Adrenal gland (tissue), 12 donors: ENCODE data around the gene SVOP. TPM values are rescaled to one million over a fixed set of nuclear protein-coding genes. Genes with fewer than 3 reads are reported as not detected.

Experiments
- DNase-seq, 7 donors: peaks; one replicate each; pipeline ENCODE4 v3.0.0-alpha.2; 2019 to 2020
- H3K27ac ChIP-seq, 5 donors: fragments of 200-600 bp; sonication (generic) in 4 of 5; 1 replicate in 3 of 5; 2 replicates in 2 of 5; pipeline versions ENCODE4 v1.5.1 to v1.8.0; 2016 to 2020; ENCODE audit warnings: mild to moderate bottlenecking in 1 of 5
- H3K27me3 ChIP-seq: fragments of 200-600 bp; 2 replicates; pipeline ENCODE4 v1.8.0; 2021
- H3K36me3 ChIP-seq, 2 donors: fragments of 200-600 bp; replicated peaks in 1 of 2; 1 replicate in 1 of 2; 2 replicates in 1 of 2; pipeline versions ENCODE4 v1.5.1 to v1.8.0; 2018 to 2022
- H3K4me1 ChIP-seq, 2 donors: fragments of 200-600 bp; replicated peaks in 1 of 2; 1 replicate in 1 of 2; 2 replicates in 1 of 2; pipeline versions ENCODE4 v1.5.1 to v1.8.0; 2018 to 2021
- H3K4me3 ChIP-seq, 4 donors: fragments of 200-600 bp; sonication (generic) in 3 of 4; one replicate each; pipeline ENCODE4 v1.5.1; 2016 to 2018
- H3K9me3 ChIP-seq, 3 donors: fragments of 200-600 bp; sonication (generic) in 1 of 3; replicated peaks in 1 of 3; 1 replicate in 2 of 3; 2 replicates in 1 of 3; pipeline versions ENCODE4 v1.5.1 to v1.8.0; 2016 to 2021
- POLR2A ChIP-seq, 2 donors: fragments of 450-650 bp; IDR thresholded peaks; one replicate each; pipeline ENCODE4 v1.6.1; 2017; ENCODE audit warnings: antibody characterized with exemption in 2 of 2, mild to moderate bottlenecking in 2 of 2, moderate library complexity in 1 of 2
- whole genome bisulfite sequencing, 4 donors: extraction: QIAGEN DNeasy Blood & Tissue Kit in 2 of 4; methylation state at CpG; one replicate each; pipeline versions ENCODE4 v1.1.5 to v1.1.7; 2013 to 2017; 5-methylcytosine and 5-hydroxymethylcytosine counted together
- intact Hi-C, 2 donors: fragments of 100-400 bp; cut with DNase I; formaldehyde crosslinking; loops; one replicate each; pipeline versions ENCODE4 v1.14.1 to v1.15.0; 2022 to 2023
- polyA plus RNA-seq, 3 donors: library from polyadenylated mRNA; stranded (reverse); fragments of 200-250 nt in 2 of 3; fragments of 350-450 nt in 1 of 3; fragmentation: Illumina TruSeq in 1 of 3; extraction: RNeasy Lipid Tissue Mini Kit (QIAGEN cat#74804) in 1 of 3; gene quantifications; one replicate each; pipeline ENCODE4 v1.2.3, GENCODE V29; 2013 to 2014
- total RNA-seq, 9 donors: library from RNA; depleted of rRNA in 4 of 9; stranded (reverse); fragments of >200 nt in 4 of 9; fragments of 120-200 nt in 1 of 9; fragmentation: NEBNext Ultra II Directional in 1 of 9; extraction: Animal tissue kit (Norgen Biotek cat#: 25700) in 1 of 9; gene quantifications; one replicate each; pipeline versions ENCODE4 v1.1.0 to v1.2.4, GENCODE V29; 2013 to 2023
- TF ChIP-seq, protein P1 (sequence below), 6 experiments: fragments of 450-650 bp in 4 of 6; fragments of 200-600 bp in 2 of 6; sonication (generic) in 1 of 6; IDR thresholded peaks; 1 replicate in 5 of 6; 2 replicates in 1 of 6; pipeline versions ENCODE4 v1.5.1 to v1.8.0; 2016 to 2021; ENCODE audit warnings: antibody characterized with exemption in 6 of 6, mild to moderate bottlenecking in 2 of 6, moderate library complexity in 1 of 6
- donor health status: healthy with polysubstance abuse.
- donor health status: Bipolar disorder and iron deficiency.
- donor health status: DM: yes; HTN: yes; CAD: no.
- donor health status: DM: no; HTN: no; CAD: no.
- donor health status: DM: no; HTN: no; CAD: no.
- donor health status: DM: yes; HTN: yes; CAD: no.

SVOP gene
- total and polyA plus RNA-seq, 12 donors, result 0.08 to 2.6 (median 0.98) TPM; not detected in 4

DNA sequence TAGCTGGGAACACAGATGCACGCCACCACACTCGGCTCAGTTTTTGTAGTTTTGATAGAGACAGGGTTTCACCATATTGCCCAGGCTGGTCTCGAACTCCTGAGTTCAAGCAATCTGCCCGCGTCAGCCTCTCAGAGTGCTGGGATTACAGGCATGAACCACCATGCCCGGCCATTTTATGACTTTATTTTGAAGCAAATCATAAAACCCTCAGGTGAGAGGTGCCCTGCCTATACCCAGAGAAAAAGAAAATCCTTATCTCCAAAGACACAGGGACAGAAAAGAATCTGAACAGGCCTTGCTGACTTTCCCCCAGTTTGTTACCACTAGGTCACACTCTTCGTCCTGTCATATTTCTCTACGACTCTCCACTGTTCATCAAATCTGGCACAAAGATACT is 92.2 kb downstream of the SVOP start:
- Histone ChIP-seq H3K4me3 (no peak overlapping the region), H3K9me3 (no peaks in the 10 kb centered on the region), H3K36me3 (no peaks in the 10 kb centered on the region), H3K4me1 (no peaks in the 10 kb centered on the region), H3K27ac (no peak overlapping the region), H3K27me3 (no peaks in the 10 kb centered on the region)
- TF ChIP-seq, protein P1, sequence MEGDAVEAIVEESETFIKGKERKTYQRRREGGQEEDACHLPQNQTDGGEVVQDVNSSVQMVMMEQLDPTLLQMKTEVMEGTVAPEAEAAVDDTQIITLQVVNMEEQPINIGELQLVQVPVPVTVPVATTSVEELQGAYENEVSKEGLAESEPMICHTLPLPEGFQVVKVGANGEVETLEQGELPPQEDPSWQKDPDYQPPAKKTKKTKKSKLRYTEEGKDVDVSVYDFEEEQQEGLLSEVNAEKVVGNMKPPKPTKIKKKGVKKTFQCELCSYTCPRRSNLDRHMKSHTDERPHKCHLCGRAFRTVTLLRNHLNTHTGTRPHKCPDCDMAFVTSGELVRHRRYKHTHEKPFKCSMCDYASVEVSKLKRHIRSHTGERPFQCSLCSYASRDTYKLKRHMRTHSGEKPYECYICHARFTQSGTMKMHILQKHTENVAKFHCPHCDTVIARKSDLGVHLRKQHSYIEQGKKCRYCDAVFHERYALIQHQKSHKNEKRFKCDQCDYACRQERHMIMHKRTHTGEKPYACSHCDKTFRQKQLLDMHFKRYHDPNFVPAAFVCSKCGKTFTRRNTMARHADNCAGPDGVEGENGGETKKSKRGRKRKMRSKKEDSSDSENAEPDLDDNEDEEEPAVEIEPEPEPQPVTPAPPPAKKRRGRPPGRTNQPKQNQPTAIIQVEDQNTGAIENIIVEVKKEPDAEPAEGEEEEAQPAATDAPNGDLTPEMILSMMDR (IDR thresholded peaks at IDR 0.05), result no peak
- no peak for TF ChIP-seq POLR2A (IDR thresholded peaks at IDR 0.05)
- intact Hi-C loops, result no loop called here
- WGBS, 4 donors, result 83 to 94% (median 91%) methylated on average over 6 to 8 of the region's 8 CpGs
- no peak for DNase-seq

DNA sequence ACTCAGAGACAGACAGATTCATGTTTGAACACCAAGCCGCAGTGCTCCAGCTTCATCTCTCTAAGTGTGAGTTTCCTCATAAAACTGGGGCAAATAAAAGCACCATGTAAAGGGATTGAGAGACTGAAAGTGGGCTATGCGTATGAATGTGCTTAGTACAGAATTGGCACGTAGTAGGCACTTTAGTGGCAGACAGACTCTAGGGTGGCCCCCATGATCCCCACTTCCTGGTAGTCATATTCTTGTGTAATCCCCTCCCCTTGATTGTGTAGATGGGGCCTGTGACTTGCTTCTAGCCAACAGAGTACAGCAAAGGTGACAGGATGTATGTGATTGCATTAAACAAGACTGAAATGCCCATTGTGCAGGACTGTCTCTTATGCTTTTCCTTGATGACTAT is 98.0 kb downstream of the SVOP start:
- Histone ChIP-seq H3K27ac (no peak overlapping the region), H3K9me3 (no peaks in the 10 kb centered on the region), H3K36me3 (no peaks in the 10 kb centered on the region), H3K4me3 (no peak overlapping the region), H3K27me3 (no peaks in the 10 kb centered on the region), H3K4me1 (no peaks in the 10 kb centered on the region)
- intact Hi-C loops, result no loop called here
- no peak for DNase-seq
- WGBS, 4 donors, result 86 to 94% (median 91%) methylated on average over 3 of the region's 3 CpGs
- no peak for TF ChIP-seq POLR2A (IDR thresholded peaks at IDR 0.05)
- TF ChIP-seq, protein P1 (IDR thresholded peaks at IDR 0.05), result no peak

DNA sequence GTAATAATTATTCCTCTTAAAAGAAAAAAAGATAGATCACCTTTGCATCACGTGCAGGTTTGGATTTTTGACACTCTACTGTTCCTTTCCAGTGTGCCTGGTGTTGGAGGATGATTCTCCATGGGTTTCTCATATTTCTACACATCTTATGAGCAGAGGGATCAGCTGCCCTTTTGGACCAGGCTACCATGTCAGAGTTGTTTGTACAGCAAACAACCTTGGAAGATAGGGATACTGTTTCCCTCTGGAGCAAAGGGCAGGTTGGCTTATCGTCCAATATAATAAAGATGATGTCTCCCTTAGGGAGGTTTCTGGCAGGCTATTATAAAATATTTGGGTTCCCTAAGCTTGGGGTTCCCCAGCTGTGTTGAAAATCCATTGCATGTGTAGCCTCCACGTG is 98.9 kb downstream of the SVOP start:
- no peaks in the 10 kb centered on the region for H3K27me3 ChIP-seq
- intact Hi-C loops, result no loop called here
- no peak overlapping the region for H3K27ac ChIP-seq
- WGBS, 4 donors, result 43 to 76% (median 67%) methylated on average over 2 to 3 of the region's 3 CpGs
- H3K36me3 ChIP-seq, result no peaks in the 10 kb centered on the region
- no peaks in the 10 kb centered on the region for H3K9me3 ChIP-seq
- no peaks in the 10 kb centered on the region for H3K4me1 ChIP-seq
- DNase-seq, result no peak
- no peak overlapping the region for H3K4me3 ChIP-seq
- no peak for TF ChIP-seq POLR2A (IDR thresholded peaks at IDR 0.05)
- TF ChIP-seq, protein P1 (IDR thresholded peaks at IDR 0.05), result no peak

DNA sequence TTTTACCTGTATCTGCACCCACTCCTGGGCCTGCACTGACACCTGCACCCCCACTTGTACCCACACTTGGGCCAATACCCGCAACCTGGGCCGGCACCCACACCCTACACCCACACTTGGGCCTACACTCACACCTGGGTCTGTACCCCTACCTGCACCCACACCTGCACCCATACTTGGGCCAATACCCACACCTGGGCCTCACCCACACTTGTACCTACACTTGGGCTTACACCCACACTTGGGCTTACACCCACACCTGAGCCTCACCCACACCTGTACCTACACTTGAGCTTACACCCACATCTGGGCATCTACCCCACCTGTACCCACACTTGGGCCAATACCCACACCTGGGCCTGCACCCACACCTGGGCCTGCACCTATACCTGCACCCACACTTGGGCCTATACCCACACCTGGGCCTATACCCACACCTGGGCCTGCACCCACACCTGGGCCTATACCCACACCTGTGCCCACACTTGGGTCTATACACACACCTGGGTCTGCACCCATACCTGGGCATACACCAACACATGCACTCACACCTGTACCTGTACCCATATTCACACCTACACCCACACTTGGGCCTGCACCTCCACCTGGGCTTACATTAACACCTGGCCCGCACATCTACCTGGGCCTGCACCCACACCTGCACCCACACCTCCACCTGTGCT is 101.8 kb downstream of the SVOP start:
- Histone ChIP-seq H3K36me3 (no peaks in the 10 kb centered on the region), H3K27me3 (no peaks in the 10 kb centered on the region), H3K9me3 (no peaks in the 10 kb centered on the region), H3K4me1 (no peaks in the 10 kb centered on the region), H3K27ac (no peak overlapping the region), H3K4me3 (no peak overlapping the region)
- intact Hi-C loops, result no loop called here
- DNase-seq, result no peak
- no peak for TF ChIP-seq POLR2A (IDR thresholded peaks at IDR 0.05)
- TF ChIP-seq, protein P1 (IDR thresholded peaks at IDR 0.05), result no peak
- 79 to 95% (median 94%) methylated on average over 3 of the region's 3 CpGs for WGBS, 4 donors
